ENCODE measurements around the gene THSD7A.

- TF ChIP-seq POLR2AphosphoS5 (IDR thresholded peaks at IDR 0.05; ENCODE audit: low read depth, low read length), result no peak
- no peak for TF ChIP-seq TAF1 (IDR thresholded peaks at IDR 0.05; ENCODE audit: borderline replicate concordance, low read depth, low read length)
These were observed 218.6 kb downstream of the THSD7A start for GRCh38 chr7:11613292-11613930.

Measured in GM12892 (cell line).